ENCODE measurements around the gene CST6.
"Not testable (repeated sequence)": the region's sequence is repeated elsewhere in the genome, so short reads cannot be mapped to it uniquely, and the experiment has no call there.

CST6 gene

DNA sequence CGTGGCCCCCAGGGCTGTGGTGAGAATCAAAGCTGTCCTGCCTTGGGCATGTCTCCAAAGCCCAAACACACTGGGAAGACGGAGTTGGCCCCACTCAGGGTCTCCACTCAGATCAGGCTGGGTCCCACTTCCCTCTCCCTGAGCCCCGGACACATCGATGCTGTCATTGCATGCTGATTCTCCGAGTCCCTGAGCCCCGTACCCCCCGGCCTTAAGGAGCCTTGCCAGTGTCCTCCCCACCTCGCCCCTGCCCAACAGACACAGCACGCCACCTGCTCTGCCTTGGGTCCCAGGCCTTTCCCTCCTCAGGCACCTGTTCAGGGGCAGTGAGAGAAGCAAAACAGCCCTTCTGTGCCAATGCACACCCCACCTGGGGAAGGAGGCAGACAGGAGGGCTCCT is 24.5 kb upstream of the CST6 start:
- DNase-seq: no peak

DNA sequence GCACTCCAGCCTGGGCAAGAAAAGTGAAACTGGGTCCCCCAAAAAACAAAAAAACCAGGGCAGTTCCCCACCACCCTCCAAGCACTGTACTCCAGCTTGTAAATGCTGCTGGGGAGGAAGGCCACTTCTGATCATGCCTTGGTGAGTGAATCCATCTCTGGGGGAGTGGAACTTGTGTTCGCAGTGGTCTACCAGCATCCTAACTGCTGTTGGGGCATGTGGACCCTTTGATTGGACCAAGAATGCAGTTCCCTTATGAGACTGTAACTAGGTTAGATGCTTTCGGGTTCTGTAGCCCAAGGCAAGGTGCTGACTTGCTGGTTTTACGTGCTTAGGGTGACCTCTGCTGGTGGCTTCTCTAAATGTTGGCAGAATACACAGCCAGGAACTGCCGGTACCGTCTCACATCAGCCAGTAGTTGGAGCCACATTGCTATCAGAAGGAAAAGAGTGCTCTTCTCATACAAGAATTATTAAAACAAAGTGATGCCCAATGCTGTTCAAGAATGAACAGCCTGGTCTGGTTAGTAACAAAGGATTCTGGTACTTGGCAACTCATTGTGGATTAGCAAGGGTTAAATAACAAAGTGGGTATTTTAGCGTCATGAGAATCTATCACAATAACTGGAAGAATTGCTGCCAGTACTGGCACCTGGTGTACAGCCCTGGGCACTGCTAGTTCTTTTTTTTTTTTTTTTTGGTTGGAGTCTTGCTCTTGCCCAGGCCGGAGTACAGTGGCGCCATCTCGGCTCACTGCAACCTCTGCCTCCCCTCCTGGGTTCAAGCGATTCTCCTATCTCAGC is 22.8 kb upstream of the CST6 start:
- DNase-seq: peak; percentile 95

DNA sequence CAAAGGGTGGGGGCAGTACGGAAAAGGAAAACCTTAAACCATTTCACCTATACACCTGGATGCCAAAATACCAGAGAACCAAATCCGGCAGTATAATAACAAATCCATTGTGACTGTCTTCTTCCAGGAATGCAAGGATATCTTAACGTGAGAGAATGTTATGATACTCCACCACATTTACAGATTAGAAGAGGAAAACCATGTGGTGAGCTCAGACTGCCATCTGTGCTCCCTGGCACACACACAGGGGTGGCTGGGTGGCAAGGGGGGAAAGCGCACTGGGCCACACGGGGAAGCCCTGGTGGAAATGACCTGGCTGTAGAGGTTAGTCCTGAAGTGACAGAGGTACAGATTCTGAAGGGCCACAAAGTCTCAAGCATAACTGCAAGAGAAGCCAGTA is 19.8 kb upstream of the CST6 start:
- DNase-seq: no peak

DNA sequence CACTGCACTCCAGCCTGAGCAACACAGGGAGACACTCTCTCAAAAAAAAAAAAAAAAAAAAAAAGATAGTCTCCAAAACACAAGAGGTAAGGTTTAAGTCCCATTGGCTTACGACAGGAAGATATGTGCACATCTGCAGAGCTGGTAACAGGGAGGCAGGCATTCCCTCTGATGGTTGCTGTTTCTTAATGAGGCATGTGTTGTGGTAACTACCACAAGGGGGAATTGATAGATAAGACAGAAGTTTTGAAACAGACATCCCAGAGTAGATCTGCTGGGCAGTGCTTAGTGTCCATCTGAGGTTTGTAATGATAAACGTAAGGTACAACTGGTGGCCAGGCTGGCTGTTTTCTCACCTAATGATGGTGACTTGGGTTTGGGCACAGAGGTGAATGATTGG is 14.5 kb upstream of the CST6 start:
- DNase-seq: no peak

DNA sequence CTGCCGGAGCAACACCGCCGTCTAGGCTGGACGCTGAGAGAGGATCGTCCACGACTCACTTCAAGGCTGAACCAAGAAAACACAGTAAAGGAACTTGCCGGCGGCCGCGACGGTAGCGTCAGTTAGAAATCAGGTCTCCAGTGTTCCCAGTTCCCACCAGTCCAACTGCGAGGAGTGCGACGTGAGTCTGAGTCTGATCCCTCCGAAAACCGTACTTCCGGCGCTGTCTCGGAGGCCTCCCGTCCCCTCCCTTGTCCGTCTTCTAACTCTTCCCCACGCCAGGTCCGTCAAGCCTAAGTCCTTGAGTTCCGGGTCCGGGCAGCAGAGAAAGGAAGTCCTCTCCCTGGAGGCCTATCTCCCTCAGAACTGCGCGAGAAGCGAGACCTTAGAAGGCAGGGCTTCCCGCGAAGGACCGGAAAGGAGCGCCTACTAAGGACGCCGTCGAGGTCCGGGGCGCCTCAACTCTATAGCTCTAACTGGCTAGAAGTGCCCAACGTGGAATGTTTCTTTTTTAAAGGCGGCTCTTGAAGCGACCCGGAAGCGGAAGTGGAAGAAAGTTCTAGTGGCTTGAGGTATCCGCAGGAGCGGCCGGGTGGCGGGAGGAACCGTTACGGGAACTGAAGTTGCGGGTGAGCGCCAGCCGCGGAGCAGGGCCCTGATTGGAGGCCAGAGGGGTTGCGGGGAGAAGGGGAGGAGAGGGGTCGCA is 9.7 kb upstream of the CST6 start, which contains the start of the genes BANF1 and EIF1AD:
TSS of gene BANF1 (plus strand) at position 562 of the 706 bp plus-strand sequence. CDS start 748 bp downstream, outside the sequence.
TSS of gene EIF1AD (minus strand) at position 216 of the 706 bp plus-strand sequence. CDS start 1,768 bp downstream, outside the sequence.
- peak; percentile 97 for DNase-seq

DNA sequence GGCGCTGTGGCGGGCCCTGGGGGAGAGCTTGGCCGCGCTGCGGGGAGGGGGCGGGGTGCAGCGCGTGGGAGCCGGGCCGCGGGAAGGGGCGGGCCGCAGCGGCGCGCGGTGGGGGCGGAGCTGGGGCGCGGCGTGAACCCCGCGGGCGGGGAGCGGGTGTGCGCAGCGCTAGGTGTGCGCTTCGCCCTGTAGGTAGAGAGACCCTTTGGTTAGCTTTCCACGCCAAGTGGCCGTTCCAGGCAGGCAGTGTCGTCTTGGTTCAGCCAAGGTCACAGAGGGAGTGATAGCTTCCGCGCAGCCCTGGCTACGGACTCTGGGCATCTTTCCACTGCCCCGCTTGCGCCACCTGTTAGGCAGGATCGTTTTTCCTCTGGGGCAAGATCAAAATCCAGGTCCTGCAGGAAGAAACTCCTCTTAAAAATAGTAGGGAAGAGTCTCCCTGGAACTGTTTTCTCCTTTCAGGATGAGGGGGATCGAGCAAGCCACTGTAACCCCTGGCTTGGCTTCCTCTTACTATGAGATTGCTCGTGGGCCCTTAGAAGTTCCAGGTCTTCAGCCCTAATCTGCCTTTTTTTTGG is 9.1 kb upstream of the CST6 start:
- DNase-seq: peak; percentile 62

DNA sequence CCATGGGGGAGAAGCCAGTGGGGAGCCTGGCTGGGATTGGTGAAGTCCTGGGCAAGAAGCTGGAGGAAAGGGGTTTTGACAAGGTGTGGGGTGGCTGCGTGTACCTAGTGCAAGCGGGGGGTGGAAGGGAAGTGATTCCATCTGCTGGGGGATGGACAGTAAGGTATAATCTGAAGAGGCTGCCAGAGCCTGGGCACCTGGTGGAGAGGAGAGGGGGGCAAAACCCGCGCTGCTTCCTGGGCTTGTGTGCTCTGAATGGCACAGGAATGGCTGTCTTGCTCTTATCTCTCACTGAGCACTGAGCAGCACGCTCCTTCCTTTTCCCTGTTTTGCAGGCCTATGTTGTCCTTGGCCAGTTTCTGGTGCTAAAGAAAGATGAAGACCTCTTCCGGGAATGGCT is 8.5 kb upstream of the CST6 start:
- DNase-seq: no peak

DNA sequence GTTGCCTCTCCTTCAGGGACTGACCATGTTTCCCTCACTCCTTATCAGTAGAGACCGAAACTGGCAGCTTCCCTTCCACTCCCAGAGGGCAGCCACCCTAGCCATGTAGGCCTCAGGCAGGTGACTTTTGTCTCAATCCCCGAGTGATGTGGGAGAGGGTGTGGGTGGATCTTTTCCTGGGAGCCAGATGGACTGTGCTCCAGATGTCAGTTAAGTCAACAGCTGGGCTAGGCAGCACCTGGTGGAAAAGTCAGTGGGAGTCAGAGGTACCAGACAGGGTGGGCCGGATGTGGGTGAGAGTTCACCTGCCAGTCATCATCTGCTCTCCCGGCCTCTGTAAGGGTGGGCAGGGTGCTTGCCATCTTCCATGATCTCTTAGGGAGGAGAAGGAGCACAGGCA is 7.6 kb upstream of the CST6 start:
- no peak for DNase-seq

DNA sequence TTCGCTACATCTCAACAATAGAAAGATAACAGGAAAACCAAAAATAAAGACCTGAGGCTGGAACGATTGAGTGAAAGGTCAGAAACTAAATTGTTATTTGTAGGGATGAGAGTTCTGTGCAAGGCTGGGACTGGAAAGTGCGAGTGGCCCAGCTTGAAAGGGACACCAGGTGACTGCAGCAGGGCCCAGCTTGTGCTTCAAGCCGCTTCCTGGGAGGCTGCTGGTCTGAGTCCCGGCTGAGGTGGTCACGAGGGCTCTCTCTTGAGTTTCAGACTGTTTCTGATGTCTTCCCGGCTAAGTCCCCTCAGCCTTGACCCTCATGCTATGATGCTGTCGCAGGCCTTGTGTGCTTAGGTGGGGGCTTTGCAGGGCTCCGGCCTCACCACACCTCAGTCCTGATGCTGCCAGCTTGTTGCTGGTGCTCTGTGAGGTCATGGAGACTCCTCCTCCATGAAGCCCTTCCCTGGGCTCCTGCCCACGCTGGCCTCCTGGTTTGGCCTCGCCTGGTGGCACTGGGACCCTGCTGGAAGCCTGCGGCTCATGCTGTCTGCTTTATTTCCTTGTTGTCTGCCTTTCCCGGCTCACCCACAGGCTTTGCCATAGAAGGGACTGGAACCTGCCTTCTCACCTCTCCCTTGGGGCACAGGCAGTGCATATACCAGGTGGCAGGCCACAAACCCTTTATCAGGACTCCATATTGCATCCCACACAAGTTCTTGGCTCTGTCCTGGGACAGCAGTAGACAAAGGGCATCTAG is 5.5 kb upstream of the CST6 start:
- no peak for DNase-seq

DNA sequence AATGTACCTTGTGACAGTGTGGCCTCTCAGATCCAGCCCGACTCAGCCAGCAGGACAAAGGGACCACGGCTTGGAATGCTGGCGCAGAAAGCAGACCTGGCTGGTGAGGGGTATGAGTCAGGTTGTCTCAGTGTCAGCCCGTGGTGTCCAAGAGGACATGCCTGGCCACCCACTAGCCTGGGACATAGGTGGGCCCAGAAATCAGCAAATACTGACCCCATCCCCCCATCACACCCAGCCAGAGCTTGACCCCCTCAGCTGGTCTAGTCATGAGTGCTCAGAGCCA is 5.0 kb upstream of the CST6 start:
- no peak for DNase-seq

DNA sequence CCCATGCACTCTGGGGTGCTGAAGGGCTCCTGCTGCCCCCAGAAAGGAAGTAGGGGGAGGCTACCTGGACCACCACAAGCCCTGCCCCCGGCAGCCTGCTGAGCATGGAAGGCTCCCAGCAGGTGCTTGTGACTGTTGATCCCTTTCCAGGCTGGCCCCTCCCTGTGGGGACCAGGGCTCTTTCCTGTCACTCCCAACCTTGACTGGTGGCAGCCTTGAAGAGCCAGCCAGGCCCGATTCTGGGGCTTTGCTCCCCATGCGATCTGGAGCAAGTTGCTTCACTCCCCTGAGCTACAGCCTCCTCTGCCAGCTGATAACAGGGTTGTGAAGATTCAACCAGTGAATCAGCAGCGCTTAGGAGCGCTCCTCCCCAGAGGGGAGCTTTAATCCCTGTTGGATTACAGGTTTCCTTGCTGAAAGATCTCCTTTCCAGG is 4.6 kb upstream of the CST6 start:
- DNase-seq: no peak

DNA sequence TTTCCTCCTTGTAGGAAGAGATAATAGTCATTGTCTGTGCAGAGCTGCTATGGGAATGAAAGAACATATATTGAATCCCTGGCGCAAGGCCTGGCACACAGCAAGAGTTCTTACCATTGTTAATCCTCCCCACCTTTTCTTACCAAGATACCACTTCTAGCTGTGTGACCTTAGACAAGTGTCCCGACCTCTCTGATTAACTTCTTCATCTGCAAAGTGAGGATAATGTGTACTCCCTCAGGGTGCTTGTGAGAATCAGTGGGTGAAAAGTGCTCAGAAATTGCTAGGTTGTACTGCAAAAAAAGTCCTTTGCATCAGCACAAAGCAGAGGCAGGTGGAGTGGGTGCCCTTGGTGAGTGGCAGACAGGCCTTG is 3.7 kb upstream of the CST6 start:
- DNase-seq: no peak

DNA sequence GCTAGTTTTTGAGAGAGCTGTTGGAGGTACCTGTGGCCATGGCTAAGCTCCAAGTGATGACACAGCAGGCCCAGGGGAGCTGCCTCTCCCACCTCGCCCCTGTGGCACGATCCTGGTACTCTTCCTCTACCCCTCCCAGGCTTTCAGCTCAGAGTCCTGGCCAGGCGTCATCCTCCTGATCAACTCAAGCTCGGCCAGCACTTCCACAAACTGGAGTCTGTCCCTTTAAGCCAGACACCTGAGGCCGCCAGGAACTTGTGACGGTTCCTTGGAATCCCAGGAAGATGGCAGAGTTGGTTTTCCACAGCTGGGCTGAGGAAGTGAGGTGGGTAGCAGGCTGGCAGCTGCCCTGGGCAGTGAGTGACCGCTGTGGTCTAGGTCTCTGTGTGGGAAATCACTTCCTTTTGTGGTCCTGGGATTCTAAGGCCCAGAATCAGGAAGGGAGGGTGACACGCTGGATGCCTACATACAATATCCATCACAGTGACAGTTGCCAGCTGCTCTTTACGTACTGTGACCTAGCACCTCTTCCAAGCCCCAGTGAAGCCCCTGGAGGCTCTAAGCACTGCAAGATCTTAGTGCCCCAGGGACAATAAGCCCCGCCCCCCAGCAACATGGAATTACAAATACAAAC is 3.2 kb upstream of the CST6 start:
- no peak for DNase-seq

DNA sequence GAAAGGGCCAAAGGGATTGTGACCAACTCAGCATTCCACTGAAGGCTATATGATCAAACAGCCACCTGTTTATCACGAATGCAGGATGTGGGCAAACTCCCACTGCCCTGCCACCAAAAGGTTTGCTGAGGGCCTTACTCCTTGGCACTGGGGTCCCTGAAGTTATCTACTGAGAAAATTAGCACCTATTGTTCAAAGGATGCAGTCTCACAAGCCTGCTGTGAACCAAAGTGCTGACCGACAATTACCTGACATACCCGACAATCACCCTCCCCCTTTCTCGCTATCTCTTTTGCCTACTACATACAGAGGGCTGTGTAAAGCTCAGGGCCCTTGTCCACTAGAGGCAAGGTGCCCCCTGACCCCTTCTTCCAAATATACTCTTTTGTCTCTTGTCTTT is 1.8 kb upstream of the CST6 start:
- not testable (repeated sequence) for DNase-seq

DNA sequence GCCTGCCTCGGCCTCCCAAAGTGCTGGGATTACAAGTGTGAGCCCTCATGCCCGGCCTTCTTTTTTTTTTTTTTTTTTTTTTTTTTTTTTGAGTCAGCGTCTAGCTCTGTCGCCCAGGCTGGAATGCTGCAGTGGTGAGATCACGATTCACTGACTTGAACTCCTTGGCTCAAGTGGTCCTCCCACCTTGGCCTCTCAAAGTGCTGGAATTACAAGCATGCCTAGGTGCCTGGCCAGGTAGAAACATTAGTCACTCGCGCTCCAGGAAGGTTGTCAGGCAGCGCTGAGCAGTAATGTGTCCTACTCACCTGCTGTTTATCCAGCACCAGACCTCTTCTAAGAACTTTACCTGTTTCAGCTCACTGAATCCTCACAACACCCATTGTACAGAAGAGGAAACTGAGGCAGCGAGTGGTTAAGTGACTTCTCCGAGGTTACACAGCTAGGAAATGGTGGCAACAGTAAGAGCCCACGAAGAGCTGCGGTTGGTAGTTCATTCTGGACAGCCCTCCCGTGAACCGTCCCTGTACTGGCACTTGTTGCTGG is 496 bp upstream of the CST6 start:
- no peak for DNase-seq

DNA sequence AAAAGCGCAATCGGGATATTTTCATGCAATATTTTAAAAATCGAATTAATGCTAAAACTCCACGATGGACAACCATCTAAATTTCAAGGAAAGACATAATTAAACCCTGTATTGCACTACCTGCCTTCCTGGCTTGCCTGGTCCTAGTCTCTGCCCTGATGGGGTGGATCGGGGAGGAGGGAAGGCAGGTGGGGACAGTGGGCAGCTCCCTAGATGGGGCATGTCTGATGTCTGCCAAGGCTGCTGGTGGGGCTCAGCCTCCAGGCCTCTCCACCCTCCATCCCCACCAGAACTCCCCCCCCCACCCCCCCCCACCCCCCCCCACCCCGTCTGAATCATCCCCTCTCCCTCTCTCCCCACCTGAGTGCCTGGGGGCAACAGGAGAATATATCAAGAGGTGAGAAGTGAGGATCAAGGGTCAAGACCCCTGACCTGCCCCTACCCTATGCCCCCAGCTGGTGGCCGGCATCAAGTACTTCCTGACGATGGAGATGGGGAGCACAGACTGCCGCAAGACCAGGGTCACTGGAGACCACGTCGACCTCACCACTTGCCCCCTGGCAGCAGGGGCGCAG is 650 bp downstream of the CST6 start:
- DNase-seq: no peak

DNA sequence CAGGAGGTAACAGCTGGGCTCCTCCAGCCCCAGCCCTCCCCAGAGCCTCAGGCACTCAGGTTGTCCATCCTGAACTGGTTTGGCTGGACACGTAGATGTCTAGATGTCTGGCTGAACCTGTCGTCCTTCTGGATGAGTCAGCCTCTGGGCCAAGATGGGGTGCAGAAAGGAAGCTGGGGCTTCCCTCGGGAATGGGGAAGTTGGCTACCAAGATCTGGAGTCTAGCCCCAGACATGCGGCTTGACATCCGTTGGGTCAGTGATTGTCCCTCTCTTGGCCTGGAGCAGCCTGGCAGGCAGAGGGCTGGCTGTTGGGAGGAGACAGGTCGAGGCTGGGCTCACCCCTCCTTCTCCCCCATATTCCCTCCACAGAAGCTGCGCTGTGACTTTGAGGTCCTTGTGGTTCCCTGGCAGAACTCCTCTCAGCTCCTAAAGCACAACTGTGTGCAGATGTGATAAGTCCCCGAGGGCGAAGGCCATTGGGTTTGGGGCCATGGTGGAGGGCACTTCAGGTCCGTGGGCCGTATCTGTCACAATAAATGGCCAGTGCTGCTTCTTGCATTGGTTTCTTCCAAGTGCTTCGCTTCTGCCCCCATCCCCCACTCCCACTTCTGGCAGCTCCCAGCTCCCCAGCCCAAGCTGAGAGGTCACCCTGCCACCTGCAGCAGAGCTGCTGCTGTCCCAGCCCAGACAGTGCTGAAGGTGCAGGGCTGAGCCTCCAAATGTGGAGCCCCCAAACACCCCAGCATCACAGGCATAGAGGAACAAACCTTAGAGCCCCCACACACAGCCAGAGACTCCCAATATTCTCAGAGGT is 1.3 kb downstream of the CST6 start:
- no peak for DNase-seq

DNA sequence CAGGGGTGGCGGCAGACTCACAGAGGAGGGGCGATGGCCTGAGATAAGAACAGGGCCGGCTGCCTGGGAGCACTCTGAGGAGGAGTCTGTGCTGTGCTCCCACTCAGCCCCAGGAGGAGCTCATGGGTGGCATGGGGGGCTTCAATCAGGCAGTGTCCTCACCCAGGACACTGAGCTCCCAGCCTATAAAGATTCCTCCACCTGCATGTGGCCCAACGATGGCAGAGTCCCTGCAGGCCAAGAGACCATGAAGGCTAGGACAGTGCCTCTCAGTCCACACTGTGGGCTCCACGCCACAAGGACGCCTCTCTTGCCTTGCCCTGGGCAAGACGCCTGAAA is 1.9 kb downstream of the CST6 start:
- no peak for DNase-seq

DNA sequence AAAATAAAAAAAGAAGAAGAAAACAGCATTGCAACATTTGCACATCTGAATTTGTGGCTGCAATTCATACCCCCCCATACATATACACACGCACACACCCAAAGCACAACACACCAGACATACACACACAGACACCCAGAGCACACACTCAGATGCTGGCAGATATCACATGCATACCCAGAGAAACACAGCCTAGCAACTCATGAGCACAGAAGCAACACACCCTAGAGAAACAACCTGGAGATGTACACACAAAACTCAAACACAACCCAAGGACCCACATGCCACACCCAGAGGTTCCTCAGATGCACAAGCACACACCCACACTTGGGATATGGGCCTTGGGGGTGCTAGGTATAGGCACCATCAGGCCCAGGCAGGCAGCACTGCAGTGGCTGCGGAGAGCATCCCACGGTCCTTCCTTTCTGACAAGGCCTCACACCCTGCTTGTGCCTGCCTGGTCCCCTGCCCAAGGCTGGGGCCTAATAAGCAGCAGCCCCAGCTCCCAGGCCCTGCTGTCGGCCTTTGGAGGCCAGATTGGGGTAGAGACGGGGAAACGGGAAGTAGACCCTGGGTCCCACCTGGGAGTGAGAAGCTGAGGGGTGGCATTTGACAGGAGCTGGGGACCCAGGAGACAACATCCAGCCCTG is 3.1 kb downstream of the CST6 start:
- DNase-seq: no peak

DNA sequence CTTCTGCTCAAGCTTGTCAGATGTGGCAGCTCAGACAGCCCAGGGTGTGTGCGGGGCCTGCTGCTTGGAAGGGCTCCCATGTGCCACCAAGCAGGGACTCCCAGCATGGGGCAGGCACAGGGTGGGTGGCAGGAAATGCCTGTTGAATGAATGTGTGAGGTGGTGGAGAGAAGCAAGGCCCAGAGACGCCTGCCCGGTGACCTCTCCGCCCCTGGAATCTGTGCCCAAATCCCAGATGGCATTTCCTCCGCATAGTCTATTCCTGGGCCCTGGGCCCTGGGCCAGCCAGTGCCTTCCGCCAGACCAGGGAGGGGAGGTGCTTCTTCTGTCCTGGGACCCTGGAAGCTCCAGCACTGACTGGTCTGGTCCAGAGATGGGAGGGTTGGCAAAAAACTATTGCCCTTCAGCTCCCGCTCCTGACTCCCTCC is 3.7 kb downstream of the CST6 start:
- no peak for DNase-seq
